Mesothelial cell of epicardium (in vitro differentiated cells): Measurements from ENCODE around the gene COL11A2. TPM values are rescaled to one million over a fixed set of nuclear protein-coding genes. Genes with fewer than 3 reads are reported as not detected.

ENCODE experiments used
- DNase-seq, 2 experiments: peaks; one replicate each; pipeline ENCODE4 v3.0.0; 2021; ENCODE audit warnings: low spot score in 2 of 2; ENCODE audit not compliant: unreplicated experiment in 2 of 2
- H3K27ac Mint-ChIP-seq: 2 replicates; pipeline ENCODE4 v1.8.0; 2021; ENCODE audit warnings: mixed read lengths
- H3K27me3 Mint-ChIP-seq: 2 replicates; pipeline ENCODE4 v1.8.0; 2021; ENCODE audit warnings: low read depth, mixed read lengths
- H3K36me3 Mint-ChIP-seq: 2 replicates; pipeline ENCODE4 v1.8.0; 2021; ENCODE audit warnings: mixed read lengths
- H3K4me1 Mint-ChIP-seq: 2 replicates; pipeline ENCODE4 v1.8.0; 2021; ENCODE audit warnings: mixed read lengths
- H3K4me3 Mint-ChIP-seq: 2 replicates; pipeline ENCODE4 v1.8.0; 2021; ENCODE audit warnings: mild to moderate bottlenecking, moderate library complexity, mixed read lengths
- H3K9me3 Mint-ChIP-seq: 2 replicates; pipeline ENCODE4 v1.8.0; 2021; ENCODE audit warnings: mixed read lengths
- total RNA-seq: library from RNA; stranded (reverse); gene quantifications from 3 replicates; pipeline ENCODE4 v1.2.1, GENCODE V29; 2021
- TF ChIP-seq, protein P1 (sequence below): fragments of 200-600 bp; sonication (generic); IDR thresholded peaks from one replicate; pipeline ENCODE4 v1.5.0; 2021; ENCODE audit warnings: antibody characterized with exemption; ENCODE audit not compliant: unreplicated experiment

COL11A2 gene
- total RNA-seq, 1 donor from 2014 or later = 14.4 TPM

DNA sequence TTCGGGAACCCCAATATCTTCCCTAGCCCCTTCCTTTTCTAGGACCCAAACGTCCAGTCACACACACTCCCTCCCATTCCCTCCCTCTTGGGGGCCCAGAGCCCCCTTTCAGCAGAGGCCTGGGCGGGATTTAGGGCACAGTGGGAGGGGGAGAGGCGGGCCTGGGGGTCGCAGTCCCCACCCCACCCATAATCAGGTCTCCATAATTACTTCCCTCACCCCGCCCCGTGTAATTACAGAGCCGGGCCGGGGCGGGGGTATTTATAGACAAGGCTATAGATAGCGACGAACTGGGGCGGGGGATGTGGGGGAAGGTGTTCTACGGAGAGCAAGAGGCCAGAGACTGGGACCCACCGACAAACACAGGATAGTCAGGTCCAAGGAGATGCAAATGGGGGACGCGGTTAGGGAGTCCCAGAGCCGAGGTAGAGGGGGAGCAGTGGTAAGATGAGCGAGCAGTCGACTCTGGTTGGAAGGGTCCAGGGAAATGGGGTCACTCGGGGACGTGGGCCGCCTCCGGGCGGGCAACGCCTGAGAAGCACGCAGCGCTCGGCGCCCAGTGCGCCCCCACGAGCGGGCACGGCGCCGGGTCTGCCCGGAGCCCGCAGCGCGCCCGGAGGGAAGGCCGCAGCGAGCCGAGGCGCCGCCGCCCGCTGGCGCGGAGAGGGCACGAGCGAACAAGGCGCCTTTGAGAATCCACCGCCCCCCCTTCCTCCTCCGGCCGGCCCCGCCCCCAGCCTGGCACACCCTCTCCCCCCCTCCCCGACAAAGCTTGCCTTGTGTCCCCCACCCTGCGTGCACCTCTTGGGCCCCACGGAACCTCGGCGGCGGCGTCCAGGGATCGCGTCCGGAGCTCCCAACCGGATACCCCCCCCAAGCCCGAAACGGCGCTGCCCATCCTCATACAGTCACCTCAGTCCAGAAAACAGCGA, 670 bp upstream of the COL11A2 start:
- Mint-ChIP-seq H3K4me1 (peaks cover 21% of the 10 kb centered on the region), H3K9me3 (no peaks in the 10 kb centered on the region), H3K27ac (no peak overlapping the region), H3K36me3 (peaks cover 13% of the 10 kb centered on the region), H3K4me3 (peak overlapping the region; percentile 70), H3K27me3 (peaks cover 13% of the 10 kb centered on the region)
- DNase-seq = no peak
- TF ChIP-seq, protein P1, sequence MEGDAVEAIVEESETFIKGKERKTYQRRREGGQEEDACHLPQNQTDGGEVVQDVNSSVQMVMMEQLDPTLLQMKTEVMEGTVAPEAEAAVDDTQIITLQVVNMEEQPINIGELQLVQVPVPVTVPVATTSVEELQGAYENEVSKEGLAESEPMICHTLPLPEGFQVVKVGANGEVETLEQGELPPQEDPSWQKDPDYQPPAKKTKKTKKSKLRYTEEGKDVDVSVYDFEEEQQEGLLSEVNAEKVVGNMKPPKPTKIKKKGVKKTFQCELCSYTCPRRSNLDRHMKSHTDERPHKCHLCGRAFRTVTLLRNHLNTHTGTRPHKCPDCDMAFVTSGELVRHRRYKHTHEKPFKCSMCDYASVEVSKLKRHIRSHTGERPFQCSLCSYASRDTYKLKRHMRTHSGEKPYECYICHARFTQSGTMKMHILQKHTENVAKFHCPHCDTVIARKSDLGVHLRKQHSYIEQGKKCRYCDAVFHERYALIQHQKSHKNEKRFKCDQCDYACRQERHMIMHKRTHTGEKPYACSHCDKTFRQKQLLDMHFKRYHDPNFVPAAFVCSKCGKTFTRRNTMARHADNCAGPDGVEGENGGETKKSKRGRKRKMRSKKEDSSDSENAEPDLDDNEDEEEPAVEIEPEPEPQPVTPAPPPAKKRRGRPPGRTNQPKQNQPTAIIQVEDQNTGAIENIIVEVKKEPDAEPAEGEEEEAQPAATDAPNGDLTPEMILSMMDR = no peak

DNA sequence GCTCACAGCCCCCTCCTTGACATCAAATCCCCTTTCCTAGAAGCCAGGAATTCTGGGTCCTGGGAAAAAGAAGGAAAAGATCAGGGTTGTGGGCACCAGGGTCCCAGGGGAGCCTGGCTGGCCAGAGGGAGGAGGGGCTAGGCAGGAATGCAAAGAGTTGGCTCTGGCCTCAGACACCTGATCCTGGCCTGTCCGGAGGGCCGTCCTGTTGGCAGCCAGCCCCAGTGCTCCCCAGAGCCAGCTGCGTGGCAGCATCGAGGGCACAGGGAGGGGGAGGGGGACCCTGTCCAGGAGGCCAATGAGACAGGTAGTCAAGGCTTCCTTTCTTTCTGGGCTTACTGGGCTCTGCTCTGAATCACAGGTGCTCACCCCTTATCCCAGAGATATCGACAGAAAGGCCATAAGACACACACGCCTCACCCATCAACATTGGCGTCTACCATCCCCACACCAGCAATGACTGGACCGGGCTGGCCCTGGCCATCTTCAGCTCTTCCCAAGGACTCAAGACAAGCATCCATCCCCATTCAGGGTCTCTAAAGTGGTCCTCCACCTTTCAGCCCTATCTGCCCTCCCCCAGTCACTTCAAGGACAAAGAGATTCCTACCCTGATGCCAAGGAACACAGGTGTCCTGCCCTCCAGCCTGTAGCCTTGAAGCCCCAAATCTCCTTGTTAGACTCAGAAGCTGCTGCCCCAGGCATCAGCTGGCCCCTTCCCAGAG, 723 bp downstream of the COL11A2 start:
- no peak overlapping the region for H3K27ac Mint-ChIP-seq
- DNase-seq = no peak
- TF ChIP-seq, protein P1 = no peak
- H3K36me3 Mint-ChIP-seq = peaks cover 12% of the 10 kb centered on the region
- peak overlapping the region; percentile 46 for H3K4me3 Mint-ChIP-seq
- H3K4me1 Mint-ChIP-seq = peaks cover 14% of the 10 kb centered on the region
- peaks cover 14% of the 10 kb centered on the region for H3K27me3 Mint-ChIP-seq
- no peaks in the 10 kb centered on the region for H3K9me3 Mint-ChIP-seq

DNA sequence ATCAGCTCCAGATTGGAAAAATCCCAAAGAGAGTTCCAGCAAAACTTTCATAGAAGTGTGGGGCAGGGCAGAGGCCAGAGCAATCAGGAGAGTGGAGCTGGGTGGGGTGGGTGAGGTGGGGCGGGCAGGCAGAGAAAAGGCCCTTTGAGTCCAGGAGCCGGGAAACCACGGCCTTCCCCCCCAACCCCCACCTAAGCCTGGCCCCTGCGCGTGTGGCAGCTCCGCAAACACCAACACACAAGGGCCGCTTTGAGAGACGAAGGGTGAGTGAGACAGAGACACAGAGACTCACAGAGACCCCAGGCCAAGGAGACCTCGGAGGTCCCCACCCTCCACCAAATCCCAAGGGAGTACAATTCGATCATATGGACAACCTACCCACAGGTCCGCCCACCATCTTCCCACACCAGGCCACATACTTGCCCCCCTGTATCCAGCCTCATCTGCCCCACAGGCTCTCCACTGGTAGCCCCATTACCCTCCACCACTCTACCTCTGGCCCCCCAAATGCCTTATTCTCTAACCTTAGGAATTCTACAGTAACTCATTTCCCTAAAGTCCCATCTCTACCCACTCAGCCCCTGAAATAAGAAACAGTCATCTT, 1.7 kb downstream of the COL11A2 start:
- TF ChIP-seq, protein P1 = no peak
- Mint-ChIP-seq H3K27ac (no peak overlapping the region), H3K36me3 (peaks cover 8% of the 10 kb centered on the region), H3K27me3 (peaks cover 15% of the 10 kb centered on the region), H3K4me3 (no peak overlapping the region), H3K4me1 (peaks cover 14% of the 10 kb centered on the region), H3K9me3 (no peaks in the 10 kb centered on the region)
- no peak for DNase-seq

DNA sequence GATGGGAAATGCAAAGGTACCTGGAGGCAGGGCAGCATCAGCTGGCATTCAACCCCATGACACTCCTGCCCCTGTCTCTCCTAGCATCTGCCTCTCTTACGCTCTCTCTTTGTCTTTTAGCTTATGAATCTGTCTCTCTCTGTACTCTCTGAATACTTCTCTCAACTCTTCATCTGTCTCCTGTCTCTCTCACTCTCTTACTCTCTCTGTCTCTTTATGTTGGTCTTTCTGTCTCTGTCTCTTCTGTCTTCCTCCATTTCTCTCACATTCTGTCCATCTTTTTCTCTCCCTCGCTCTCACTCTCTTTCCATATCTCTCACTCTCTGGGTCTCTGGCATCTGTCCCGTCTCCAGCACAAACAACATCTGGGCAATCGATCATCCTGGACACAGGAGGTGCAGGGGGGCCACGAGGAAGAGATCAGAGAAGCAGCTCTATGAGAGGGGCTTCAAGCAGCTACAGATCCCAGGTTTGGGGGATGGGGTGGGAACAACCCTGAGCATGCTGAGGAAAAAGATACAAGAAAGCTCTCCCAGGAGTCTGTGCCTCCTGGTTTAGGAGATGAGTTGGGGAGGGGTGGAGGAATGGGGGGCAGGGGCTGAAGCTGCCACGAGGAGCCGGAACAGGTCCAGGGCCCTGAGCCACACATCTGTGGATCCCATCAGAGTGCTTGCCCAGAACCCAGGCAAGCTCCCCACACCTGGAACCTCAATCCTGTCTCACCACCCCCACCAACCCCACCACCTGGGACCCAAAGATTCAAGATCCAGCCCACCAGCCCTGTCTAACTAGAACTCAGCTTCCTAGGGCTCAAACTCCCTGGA, 2.4 kb downstream of the COL11A2 start:
- Mint-ChIP-seq H3K27ac (no peak overlapping the region), H3K4me3 (no peak overlapping the region), H3K36me3 (peaks cover 3% of the 10 kb centered on the region), H3K27me3 (peaks cover 15% of the 10 kb centered on the region), H3K9me3 (no peaks in the 10 kb centered on the region), H3K4me1 (peaks cover 14% of the 10 kb centered on the region)
- DNase-seq = no peak
- TF ChIP-seq, protein P1 = no peak

DNA sequence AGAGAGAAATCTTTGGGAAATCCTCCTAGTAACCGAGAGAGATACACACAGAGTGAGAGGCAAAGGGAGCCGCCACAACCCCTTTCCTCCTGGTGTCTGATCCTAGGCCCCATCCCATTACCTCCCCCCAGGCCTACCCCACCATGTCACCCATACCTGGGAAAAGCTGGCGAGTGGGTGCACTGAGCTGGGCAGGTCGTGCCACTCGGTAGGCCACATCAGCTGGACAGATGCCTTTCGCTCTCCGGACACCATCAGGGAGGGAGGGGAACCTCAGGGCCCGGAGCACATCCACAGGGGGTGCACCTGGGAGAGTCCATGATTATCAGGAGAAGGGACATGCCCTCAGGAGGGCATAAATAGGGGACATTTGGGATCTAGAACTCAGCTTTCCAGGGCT, 3.1 kb downstream of the COL11A2 start:
- peaks cover 14% of the 10 kb centered on the region for H3K4me1 Mint-ChIP-seq
- no peak overlapping the region for H3K27ac Mint-ChIP-seq
- DNase-seq = no peak
- H3K4me3 Mint-ChIP-seq = no peak overlapping the region
- TF ChIP-seq, protein P1 = no peak
- no peaks in the 10 kb centered on the region for H3K36me3 Mint-ChIP-seq
- H3K27me3 Mint-ChIP-seq = peaks cover 15% of the 10 kb centered on the region
- no peaks in the 10 kb centered on the region for H3K9me3 Mint-ChIP-seq
